Bronchial epithelial cell (primary cell): ENCODE data around the gene EDDM13. TPM values are rescaled to one million over a fixed set of nuclear protein-coding genes. Genes with fewer than 3 reads are reported as not detected.

Experiments used
- DNase-seq: peaks from one replicate; pipeline ENCODE4 v3.0.0-alpha.2; 2010; ENCODE audit warnings: low read depth
- FAIRE-seq: peaks from 2 replicates; lab custom pipeline; 2011; peaks lifted over from hg19 to GRCh38; lab: Jason Lieb, UNC
- H3K27me3 ChIP-seq: 2 replicates; pipeline ENCODE4 v1.5.1; 2011; ENCODE audit warnings: low read length; ENCODE audit not compliant: control insufficient read depth, insufficient read depth
- H3K36me3 ChIP-seq: 2 replicates; pipeline ENCODE4 v1.5.1; 2011; ENCODE audit warnings: low read length; ENCODE audit not compliant: control insufficient read depth, insufficient read depth
- H3K4me3 ChIP-seq: 2 replicates; pipeline ENCODE4 v1.5.1; 2011; ENCODE audit warnings: mild to moderate bottlenecking, low read depth, low read length, control low read depth
- CTCF ChIP-seq: IDR thresholded peaks from 2 replicates; pipeline ENCODE4 v1.5.1; 2011; ENCODE audit warnings: mild to moderate bottlenecking, moderate library complexity, low read length, control low read depth, inconsistent platforms; ENCODE audit not compliant: insufficient read depth, severe bottlenecking
- total RNA-seq: library from RNA; depleted of rRNA; stranded (reverse); fragments of >200 nt; gene quantifications from 2 replicates; pipeline ENCODE4 v1.2.1, GENCODE V29; 2014

The EDDM13 gene
- total RNA-seq, 1 donor from 2014 or later: not detected

GRCh38 chr19:56284746-56285145 lies 12.2 kb downstream of the EDDM13 start:
- no peaks in the 10 kb centered on the region for H3K27me3 ChIP-seq
- no peak overlapping the region for H3K4me3 ChIP-seq
- no peak for FAIRE-seq
- no peaks in the 10 kb centered on the region for H3K36me3 ChIP-seq
- TF ChIP-seq CTCF: no peak
- DNase-seq: no peak

GRCh38 chr19:56290104-56290503 lies 17.6 kb downstream of the EDDM13 start:
- H3K36me3 ChIP-seq: no peaks in the 10 kb centered on the region
- no peak for TF ChIP-seq CTCF
- no peaks in the 10 kb centered on the region for H3K27me3 ChIP-seq
- DNase-seq (no peak), FAIRE-seq (no peak)
- no peak overlapping the region for H3K4me3 ChIP-seq

- Histone ChIP-seq H3K27me3 (no peaks in the 10 kb centered on the region), H3K36me3 (no peaks in the 10 kb centered on the region), H3K4me3 (no peak overlapping the region)
- DNase-seq (no peak), FAIRE-seq (no peak)
- no peak for TF ChIP-seq CTCF
These were observed 19.3 kb downstream of the EDDM13 start for GRCh38 chr19:56291867-56292266.

- FAIRE-seq (no peak), DNase-seq (peak; percentile 83)
- H3K4me3 ChIP-seq: no peak overlapping the region
These were observed 22.0 kb downstream of the EDDM13 start for GRCh38 chr19:56294549-56294948.

GRCh38 chr19:56295531-56296455 lies 23.2 kb downstream of the EDDM13 start:
- no peak for FAIRE-seq
- no peaks in the 10 kb centered on the region for H3K36me3 ChIP-seq
- H3K27me3 ChIP-seq: no peaks in the 10 kb centered on the region
- no peak overlapping the region for H3K4me3 ChIP-seq
- TF ChIP-seq CTCF: no peak
- peak; percentile 54 for DNase-seq

More at GRCh38 chr19:56294549-56294948, 22.0 kb downstream of the EDDM13 start:
- no peaks in the 10 kb centered on the region for H3K27me3 ChIP-seq
- TF ChIP-seq CTCF: no peak
- no peaks in the 10 kb centered on the region for H3K36me3 ChIP-seq
